ENCODE data around the gene CNTNAP4.
A peak's percentile ranks its signal among the peaks of the same experiment; 100 is the strongest.

The CNTNAP4 gene

DNA sequence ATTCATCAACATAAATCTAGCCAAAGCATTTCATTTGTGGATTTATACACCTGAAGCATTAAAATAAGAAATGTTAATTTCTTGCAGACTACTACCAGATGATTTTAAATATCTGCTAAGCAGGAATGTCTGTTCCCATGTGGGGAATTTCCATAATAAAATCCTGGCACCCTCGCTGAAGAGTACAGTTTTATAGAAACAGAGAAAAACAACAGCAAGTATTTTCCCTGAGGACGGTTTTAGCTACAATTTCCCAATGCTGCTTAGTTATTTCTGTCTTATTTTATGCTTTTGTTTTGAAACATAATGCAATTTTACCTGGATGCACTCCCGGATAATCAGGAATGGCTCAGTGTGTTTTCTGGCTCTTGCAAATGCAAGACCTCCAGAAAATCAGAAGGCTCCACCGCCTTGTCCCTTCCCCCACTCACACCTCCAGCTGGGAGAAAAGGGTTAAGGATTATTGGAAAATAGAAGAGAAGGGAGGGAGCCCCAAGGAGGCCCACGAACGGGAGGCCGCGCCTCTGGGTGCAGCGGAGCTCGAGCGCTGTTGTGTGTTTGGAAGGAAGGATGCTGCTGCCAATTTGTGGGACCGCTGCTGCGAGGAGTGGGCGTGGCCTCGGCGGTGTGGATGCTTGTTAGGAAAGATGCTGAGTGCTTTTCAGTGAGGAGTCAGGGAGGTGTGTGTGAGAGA is at the start of gene CNTNAP4:
CNTNAP4 (plus strand) TSS at position 657 of the 694 bp plus-strand sequence. CDS start 262 bp downstream, outside the sequence.
- DNase-seq: no peak

DNA sequence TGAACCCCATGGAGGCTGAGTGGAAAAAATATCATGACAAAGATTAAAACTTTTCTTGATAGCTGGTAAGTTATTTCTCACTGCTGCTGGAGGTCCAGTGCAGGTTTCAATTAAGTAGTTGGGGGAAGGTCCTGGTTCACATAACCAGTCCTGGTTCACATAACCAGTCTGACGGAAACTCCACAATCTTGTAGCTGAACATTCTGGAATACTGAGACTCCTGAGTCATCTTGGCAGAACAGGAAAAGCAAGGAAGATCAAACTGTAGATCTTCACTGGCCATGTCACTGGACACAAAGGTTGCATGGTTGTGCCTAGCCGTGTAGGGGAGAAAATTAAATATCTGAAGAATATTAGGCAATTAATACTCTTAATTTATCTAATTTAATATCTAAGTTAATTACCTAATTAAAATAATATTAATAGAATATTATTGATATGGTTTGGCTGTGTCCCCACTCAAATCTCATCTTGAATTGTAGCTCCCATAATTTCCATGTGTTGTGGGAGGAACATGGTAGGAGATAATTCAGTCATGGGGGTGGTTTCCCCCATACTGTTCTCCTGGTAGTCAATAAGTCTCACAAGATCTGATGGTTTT is 48.6 kb upstream of the CNTNAP4 start:
- no peak for DNase-seq

DNA sequence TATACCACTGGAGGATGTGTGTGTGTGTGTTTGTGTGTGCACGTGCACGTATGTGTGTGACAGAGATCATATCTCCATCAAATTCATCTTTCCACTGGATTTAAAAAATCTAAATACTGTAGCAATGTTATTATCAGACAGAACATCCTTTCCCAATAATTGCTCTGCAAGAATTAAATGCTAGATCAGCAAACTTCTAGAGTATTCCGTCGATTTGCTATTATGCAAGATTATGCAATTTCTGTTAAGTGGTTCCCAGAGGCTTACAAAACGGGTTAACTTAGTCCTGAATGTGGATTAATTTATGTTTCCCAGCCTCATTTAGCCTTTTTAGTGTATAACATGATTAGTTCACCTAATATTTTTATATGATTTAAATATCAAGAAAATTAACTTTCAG is 44.5 kb upstream of the CNTNAP4 start:
- DNase-seq: no peak

GRCh38 chr16:76235025-76235424 is 42.2 kb upstream of the CNTNAP4 start:
- no peak for DNase-seq

GRCh38 chr16:76235426-76235825 is 41.8 kb upstream of the CNTNAP4 start:
- no peak for DNase-seq

DNA sequence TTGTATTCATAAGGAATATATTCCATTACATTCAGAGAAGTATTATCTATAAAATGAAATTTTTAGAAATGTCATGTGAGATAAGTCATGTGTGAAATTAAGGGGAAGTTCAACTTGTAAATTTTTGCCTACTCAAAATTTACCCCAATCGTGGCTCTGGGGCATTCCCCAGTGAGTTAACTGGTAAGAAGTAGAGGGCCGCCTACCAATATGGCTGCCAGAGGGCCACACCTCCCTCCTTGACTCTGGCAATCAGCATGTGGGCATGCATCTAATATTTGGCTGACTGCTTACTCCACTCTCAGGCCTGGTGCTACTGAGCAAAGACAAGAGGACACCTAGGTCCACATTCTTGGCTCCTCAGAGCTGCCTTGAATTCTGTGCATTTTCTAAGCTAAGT is 39.7 kb upstream of the CNTNAP4 start:
- no peak for DNase-seq

DNA sequence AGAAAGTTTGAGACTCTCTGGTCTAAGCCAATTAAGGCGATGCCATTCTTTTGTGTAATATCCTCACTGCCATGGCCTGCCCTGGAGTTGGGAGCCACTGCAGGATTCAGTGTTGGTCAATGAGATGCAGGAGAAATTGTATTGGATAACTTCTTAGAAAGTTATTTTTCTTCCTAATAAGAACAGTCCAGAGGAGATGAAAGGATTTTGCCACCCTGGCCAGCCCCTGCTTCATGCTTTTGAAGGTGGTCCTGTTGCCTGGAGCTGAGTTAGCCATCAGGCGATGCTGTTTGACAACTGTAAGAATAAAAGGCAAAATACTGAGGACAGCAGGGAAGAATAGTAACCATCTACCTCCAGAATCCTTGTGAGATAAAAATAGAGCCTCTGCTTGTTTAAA is 35.4 kb upstream of the CNTNAP4 start:
- DNase-seq: no peak

DNA sequence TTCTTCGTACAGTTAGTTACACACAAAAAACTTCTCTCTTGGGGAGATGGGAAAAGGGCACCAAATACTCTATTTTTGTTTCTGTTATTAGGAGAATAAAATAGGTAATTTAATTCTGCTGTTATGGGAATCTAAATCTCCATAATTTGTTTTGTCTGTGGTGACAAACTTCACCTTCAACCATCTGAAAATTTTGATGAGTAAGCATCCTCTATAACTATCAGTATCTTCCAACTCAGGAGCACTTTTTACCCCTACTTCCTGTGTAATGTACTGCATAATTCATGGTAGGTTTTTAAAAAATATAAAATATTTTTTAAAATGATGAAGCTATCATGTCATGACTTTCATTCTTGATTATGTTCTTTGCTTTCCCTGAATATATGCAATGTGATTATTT is 33.6 kb upstream of the CNTNAP4 start:
- no peak for DNase-seq

DNA sequence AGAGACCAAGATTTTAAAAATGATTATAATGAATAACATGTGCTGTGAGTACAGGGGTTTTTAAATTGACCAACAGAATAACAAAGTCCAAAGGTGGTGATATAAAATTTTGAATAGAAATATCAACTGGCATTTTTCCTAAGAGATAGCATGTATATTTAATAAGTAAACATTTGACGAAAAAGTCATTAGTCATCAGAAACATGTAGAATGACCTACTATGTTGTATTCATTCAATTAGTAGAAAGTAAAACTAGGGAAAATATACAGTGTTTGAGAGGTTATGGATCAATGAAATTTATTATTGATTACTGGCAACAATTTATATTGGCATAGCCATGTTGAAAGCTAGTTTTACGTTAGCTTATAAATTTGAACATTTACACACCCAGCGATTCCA is 30.6 kb upstream of the CNTNAP4 start:
- DNase-seq: no peak

DNA sequence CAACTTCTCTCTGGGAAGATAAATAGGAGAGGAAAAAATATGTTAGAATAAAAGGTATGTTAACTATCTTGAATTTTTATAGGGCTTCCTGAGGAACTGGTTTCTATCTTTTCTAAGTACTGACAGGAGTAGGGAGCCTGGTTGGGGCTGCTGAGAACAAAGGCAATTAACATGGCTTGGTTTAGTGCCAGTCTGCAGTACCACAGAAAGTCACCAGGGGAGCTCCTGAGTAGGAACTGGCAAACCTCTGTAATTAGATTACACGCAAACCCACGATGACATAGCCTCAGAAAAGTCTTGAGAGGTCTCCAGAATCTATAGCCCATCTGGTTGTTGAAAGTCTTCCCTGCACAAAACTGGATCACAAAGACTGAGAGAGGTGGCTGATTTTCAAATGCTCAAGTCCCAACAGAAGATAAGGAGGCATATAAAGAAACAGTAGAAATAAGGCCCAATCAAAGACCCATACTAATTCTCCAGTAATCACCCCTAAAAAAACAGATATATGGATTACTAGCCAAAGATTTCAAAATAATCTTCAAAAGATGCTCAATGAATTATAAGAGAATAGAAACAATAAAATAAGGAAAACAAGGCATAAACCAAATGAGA is 11.7 kb upstream of the CNTNAP4 start:
- DNase-seq: peak; percentile 15

DNA sequence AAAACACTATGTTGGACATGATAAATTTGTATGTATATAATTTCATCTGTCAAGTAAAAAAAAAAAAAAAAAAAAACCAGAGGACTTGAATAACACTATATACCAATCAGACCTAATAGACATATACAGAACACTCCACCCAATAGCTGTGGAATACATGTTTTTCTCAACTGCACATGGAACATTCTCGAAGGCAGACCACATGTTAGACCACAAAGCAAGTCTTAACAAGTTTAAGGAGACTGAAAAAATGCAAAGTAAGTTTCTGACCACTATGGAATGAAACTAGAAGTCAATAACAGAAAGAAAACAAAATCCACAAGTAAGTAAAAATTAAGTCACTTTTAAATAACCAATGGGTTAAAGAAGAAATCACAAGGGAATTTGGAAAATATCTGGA is 8.4 kb upstream of the CNTNAP4 start:
- DNase-seq: no peak

DNA sequence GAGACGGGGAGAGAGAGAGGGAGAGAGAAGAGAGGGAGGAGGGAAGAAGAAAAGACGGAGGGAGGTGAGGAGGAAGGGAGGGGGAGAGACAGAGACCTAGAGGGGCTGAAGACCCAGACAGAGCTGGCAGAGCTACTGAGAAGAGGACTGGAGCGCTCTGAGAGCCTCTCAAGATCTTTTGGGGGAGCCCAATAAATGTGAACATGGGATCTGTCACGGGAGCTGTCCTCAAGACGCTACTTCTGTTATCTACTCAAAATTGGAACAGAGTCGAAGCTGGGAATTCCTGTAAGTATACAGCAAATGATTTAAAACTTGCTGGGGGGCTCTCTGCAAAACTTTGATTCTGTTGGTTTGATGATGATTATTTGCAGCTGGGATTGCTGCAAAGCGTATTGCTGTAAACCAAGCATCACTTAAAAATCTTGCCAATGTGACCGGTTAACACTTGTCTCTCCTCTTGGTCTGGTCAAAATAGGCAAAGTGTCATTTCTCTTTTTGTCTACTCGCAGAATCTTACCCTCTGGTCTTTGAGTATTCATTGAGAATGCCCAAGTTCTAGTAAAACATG is 344 bp downstream of the CNTNAP4 start:
- DNase-seq: no peak

DNA sequence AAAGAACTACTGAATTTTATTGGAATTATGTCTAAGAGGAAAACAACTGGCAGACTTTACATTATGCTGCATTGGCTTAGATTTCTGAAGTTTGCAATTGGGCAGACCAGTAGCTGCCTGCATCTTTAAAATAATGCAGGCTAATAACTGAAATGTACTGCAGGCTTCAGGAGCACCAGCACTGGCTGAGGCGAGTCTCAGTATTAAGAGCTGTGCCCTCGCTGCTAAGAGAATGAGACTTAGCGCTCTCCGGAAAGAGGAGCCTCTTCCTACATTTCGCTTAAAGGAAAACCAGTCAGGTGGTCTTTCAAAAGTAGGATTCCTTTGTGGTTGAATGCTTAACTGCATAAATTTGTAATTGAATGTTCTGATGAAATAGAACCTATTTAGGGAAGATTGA is 885 bp downstream of the CNTNAP4 start:
- no peak for DNase-seq

DNA sequence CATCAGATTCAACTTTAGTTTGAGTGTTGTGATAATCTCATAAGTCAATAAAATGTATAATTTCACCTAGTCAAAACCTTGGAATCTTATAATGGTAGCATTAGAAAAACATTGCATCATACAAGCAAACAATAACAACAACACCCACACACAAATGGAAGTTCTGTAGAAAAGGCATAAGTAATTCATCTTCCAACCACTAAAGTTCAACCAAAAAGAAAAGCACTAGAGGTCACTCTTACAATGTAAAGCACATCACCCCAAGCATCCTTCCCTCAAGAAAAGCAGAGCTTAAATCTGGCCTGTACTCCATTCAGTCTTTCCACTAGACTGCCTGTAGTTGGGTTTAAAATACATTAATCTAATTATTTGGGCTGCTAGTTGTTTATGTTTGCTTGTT is 1.8 kb downstream of the CNTNAP4 start:
- DNase-seq: no peak

DNA sequence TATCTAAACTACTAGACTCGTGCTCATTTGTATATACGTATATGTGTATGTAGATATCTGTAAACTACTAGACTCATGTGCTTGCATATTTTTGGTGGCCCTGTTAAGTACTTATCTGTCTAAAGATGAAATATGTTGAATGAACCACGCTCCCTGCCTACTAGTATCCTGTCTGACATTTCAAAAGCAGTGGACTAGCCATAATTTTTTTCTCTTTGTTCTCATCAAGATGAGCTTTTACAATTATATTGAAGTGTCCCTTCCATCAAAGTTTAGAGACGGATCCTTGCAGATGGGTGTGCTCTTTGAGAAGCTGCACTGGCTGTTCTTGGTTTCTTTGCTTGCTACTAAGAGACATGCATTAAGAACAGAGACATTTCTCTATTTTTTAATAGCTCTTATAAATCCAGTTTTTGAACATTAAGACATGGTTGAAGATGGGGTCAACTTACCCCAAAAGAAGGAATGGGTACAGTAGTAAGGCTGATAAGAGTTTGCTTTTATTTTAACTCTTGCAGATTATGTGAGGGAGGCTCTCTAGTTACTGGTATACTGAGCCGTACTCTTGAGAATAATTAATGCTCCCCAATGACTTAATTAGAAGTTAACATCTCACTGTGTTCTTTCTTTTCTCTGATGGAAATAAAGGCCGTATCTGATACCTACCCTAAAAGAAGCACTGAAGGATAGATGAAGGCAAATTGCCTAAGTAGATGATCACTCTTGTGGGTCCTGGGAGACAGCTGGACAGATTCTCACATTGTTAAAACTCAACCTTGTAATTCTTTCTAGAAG is 3.4 kb downstream of the CNTNAP4 start:
- DNase-seq: no peak

DNA sequence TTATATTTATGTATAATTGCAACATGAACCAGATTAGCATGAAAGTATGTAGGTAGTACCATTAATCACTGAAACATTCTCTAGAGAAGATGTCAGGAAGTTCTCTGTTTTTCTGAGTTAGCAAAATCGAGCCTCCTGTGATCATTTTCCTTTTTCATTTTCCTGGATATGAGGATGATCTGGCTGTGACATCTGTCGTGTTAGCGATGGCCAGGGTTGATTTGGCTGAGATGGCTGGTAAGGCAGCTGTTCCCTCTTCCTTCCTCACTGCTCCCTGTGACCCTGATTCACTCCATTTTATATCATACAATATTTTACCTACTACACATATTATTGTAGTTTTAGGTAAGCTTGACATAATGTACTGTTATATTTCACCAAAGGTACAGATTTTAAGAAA is 10.3 kb downstream of the CNTNAP4 start:
- no peak for DNase-seq

- DNase-seq: no peak
Observed at GRCh38 chr16:76292218-76292617, 15.0 kb downstream of the CNTNAP4 start.

GRCh38 chr16:76293980-76294379 is 16.8 kb downstream of the CNTNAP4 start:
- no peak for DNase-seq

DNA sequence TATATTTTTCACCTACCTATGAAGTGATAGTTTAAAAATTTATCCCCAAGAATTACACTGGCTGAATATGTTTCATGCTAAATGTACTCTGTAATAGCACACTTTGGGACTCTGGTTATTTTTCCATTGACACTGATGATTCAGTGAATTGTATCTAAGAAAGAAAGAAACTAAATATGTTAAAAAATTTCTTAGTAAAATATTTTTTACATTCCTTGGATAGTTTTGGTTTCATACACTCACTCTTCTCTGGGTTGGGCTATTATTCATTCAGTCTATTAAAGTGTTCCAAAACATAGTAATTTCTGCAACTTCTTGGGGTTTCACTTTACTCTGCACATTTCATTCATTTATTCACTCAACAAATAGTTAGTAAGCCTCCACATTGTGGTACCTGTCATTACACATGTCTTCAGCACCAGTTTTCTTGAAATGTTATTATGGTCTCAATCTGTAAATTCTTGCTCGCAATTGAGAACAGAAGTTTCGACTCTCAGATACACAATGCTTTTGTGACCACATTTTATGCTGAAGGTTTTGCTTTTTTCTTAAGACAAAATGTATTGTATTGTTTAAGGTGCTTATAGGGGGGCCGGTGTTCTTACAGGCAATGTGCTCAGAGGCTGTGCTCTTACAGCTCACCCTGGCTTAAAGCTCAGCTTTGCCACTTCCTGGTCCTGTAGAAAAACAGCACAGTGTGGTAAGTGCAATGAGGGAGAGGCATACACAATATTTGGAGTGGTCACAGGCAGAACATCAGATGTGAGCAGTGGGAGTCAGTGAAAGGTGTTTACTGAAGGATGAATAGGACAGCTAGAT is 17.4 kb downstream of the CNTNAP4 start:
- no peak for DNase-seq

DNA sequence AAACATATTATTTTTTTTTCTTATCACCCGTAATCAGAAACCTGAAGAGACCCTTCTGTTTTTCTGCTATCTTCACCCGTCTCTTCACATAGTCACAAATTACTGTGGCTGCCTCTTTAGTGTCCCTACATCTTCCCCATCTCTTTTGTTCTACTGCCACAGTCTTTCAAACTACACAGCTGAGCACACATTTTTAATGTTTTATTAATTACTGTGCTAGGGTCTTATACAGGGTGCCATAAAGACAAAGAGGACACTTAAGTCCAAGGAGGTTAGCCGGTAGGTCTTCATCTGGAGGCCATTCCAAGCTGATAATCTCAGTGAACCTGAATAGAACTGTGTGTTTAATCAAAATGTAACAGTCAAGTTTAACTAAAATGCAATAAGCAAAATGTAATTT is 20.7 kb downstream of the CNTNAP4 start:
- no peak for DNase-seq

DNA sequence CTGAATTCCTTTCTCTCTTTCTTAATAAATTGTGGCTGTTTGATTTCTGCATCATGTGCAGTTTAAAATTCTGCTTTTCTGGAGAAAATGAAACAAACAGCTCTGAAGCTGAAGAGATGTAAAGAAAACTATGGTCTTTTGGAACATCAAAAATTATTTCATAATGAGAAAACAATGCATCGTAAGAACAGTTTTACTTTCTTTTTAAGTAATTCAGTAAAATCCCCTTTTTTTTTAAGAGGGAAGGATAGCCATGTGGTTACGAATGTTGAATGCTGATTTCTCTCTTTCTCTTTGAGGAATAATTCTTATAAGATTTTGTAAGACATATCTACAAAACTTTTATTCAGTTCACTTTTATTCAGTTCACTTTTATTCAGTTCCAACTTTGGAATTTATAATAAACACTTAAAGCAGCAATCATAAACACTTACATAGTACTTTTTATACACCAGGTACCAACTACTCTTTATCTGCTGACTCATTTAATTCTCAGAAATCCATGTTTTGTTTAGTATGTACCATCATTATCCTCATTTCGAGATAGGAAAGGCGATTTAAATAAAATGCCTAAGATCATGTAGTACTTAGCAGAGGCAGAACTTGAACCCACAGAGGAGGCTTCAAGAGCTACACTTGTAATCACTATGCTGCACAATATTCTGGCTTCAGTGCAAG is 26.6 kb downstream of the CNTNAP4 start:
- no peak for DNase-seq
